ENCODE results near the gene EPSTI1.

EPSTI1 gene

DNA sequence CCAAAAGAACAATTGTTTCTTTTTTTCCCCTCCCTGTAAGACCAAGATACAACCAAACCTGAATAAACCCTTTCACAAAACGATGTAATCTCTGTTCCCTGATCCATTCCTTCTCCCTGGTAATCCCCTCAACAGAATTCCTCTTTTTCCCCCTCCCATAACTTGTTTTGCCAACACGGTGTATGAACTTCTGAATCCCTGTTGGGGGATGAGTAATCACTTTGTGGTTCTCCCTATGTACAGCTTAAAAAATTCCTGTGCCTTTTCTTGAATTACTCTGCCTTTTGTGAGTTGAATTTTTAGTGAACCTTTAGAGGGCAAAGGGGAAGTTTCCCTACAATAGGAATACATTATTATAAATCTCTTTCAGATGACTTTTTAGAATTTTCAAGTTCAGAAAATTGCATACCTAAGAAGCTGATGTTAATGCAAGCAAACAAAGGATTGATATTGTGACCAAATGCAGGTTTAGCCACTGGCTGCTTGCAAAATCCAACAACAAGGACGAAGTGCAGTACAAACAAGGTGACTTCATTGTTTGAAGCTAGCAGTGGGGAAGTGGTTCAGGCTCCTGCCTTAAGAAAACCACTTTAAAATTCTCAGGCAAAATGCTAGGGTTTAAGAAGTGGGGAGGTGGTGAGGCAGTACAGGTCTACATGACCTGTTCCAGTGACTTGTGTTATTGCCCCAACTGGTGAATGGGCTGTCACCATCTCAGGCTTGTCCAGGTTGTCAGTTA is 15.0 kb upstream of the EPSTI1 start:
- TF ChIP-seq, protein P1, sequence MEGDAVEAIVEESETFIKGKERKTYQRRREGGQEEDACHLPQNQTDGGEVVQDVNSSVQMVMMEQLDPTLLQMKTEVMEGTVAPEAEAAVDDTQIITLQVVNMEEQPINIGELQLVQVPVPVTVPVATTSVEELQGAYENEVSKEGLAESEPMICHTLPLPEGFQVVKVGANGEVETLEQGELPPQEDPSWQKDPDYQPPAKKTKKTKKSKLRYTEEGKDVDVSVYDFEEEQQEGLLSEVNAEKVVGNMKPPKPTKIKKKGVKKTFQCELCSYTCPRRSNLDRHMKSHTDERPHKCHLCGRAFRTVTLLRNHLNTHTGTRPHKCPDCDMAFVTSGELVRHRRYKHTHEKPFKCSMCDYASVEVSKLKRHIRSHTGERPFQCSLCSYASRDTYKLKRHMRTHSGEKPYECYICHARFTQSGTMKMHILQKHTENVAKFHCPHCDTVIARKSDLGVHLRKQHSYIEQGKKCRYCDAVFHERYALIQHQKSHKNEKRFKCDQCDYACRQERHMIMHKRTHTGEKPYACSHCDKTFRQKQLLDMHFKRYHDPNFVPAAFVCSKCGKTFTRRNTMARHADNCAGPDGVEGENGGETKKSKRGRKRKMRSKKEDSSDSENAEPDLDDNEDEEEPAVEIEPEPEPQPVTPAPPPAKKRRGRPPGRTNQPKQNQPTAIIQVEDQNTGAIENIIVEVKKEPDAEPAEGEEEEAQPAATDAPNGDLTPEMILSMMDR (IDR thresholded peaks at IDR 0.05) = no peak

DNA sequence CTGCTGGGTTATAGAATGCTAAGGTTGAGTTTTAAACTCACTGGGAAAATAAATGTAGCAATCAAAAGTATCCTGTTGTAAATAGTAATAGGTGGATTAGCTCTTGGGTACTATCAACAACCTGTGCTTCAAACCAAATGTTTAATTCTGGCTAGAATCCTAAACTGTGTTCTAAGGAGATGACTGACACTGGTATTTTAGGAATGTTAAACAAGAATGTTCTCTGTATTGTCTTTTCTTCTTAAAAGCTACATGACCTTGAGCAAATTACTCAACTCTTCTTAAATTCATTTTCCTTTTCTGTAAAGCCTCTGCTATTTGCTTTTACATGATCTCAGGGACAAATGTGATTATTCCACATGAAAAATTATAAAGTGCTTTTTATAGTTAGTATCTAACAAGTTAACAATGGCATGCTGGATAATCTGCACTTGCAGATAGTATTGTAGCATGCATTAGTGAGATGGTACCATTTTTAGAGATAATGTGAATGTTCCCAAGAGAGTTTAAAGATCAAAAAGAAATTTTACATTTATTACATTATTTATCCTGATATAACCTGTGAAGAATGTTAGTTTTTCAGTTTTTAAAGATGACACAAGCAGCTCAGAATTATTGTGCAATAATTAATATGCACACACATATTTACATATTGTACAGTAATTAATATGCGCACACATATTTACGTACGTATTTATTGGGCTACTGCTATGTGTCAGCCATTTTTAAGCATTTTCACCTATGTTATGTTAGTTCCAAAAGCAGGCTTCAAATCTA is 13.6 kb upstream of the EPSTI1 start:
- Histone ChIP-seq H3K79me2 (no peaks in the 10 kb centered on the region), H3K27ac (no peak overlapping the region), H2AFZ (no peak overlapping the region), H3K4me2 (ENCODE audit: low read length) (peak overlapping the region; percentile 47), H3K9me3 (ENCODE audit: control insufficient read depth, low read length) (no peaks in the 10 kb centered on the region), H3K36me3 (ENCODE audit: control insufficient read depth, insufficient read depth, low read length) (no peaks in the 10 kb centered on the region), H3K4me3 (ENCODE audit: low read depth, low read length) (peak overlapping the region; percentile 11), H3K27me3 (ENCODE audit: control insufficient read depth, insufficient read depth, low read length) (no peaks in the 10 kb centered on the region), H3K9ac (no peak overlapping the region), H3K4me1 (no peaks in the 10 kb centered on the region)
- TF ChIP-seq, protein P1 (IDR thresholded peaks at IDR 0.05) = no peak

More for the DNA sequence above, 15.0 kb upstream of the EPSTI1 start:
- Histone ChIP-seq H3K9me3 (ENCODE audit: control insufficient read depth, low read length) (no peaks in the 10 kb centered on the region), H3K4me1 (no peaks in the 10 kb centered on the region), H3K36me3 (ENCODE audit: control insufficient read depth, insufficient read depth, low read length) (no peaks in the 10 kb centered on the region), H3K27me3 (ENCODE audit: control insufficient read depth, insufficient read depth, low read length) (no peaks in the 10 kb centered on the region), H3K27ac (no peak overlapping the region), H3K4me3 (ENCODE audit: low read depth, low read length) (no peak overlapping the region), H3K4me2 (ENCODE audit: low read length) (no peak overlapping the region), H3K79me2 (no peaks in the 10 kb centered on the region), H3K9ac (no peak overlapping the region), H2AFZ (no peak overlapping the region)

DNA sequence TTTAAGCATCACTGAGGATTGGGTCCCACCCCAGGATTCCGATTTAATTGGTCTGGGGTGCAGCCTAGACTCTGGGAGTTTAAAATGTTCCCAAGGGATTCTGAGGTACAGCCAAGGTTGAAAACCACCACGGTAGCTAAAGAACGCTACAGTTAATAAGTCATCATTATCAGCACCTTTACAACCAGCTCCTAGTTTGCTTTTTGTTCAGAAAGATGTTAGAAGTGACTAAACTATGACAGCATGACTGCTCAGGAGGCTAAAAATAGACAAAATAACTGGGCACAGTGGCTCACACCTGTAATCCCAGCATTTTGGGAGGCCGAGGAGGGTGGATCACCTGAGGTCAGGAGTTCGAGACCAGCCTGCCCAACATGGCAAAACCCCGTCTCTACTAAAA is 11.7 kb upstream of the EPSTI1 start:
- Histone ChIP-seq H2AFZ (no peak overlapping the region), H3K4me1 (no peaks in the 10 kb centered on the region), H3K79me2 (no peaks in the 10 kb centered on the region), H3K4me3 (ENCODE audit: low read depth, low read length) (no peak overlapping the region), H3K27me3 (ENCODE audit: control insufficient read depth, insufficient read depth, low read length) (no peaks in the 10 kb centered on the region), H3K9me3 (ENCODE audit: control insufficient read depth, low read length) (no peaks in the 10 kb centered on the region), H3K36me3 (ENCODE audit: control insufficient read depth, insufficient read depth, low read length) (no peaks in the 10 kb centered on the region), H3K27ac (no peak overlapping the region), H3K9ac (no peak overlapping the region), H3K4me2 (ENCODE audit: low read length) (no peak overlapping the region)
- TF ChIP-seq, protein P1 (IDR thresholded peaks at IDR 0.05) = no peak

DNA sequence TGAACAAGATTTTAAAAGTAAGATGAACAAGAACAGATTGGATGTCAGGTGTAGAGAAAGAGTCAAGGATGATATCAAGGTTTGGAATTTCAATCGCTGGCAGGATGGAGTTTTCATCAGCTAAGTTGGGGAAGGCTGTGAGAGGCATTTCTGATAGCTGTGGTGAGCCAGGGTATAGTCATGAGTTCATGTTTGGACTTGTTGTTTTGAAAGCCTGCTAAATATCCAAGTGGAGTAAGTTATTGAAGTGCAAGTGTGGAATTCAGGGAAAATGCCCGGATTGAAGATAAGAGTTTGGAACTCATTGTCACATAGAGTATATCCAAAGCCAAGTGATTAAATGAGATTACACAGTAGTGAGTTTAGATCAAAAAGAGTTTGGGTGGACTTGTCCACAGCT is 11.0 kb upstream of the EPSTI1 start:
- Histone ChIP-seq H3K4me2 (ENCODE audit: low read length) (no peak overlapping the region), H3K4me3 (ENCODE audit: low read depth, low read length) (no peak overlapping the region), H3K4me1 (no peaks in the 10 kb centered on the region), H3K36me3 (ENCODE audit: control insufficient read depth, insufficient read depth, low read length) (no peaks in the 10 kb centered on the region), H3K79me2 (no peaks in the 10 kb centered on the region), H3K9ac (no peak overlapping the region), H3K27ac (no peak overlapping the region), H3K9me3 (ENCODE audit: control insufficient read depth, low read length) (no peaks in the 10 kb centered on the region), H3K27me3 (ENCODE audit: control insufficient read depth, insufficient read depth, low read length) (no peaks in the 10 kb centered on the region), H2AFZ (no peak overlapping the region)
- TF ChIP-seq, protein P1 (IDR thresholded peaks at IDR 0.05) = no peak

Measured in parathyroid adenoma (tissue), 2 donors.